ENCODE measurements around the gene YTHDF1. TPM values are rescaled to one million over a fixed set of nuclear protein-coding genes. Genes with fewer than 3 reads are reported as not detected.

Gene YTHDF1
- total RNA-seq, 1 experiment from 2014 or later: 36.0 TPM

DNA sequence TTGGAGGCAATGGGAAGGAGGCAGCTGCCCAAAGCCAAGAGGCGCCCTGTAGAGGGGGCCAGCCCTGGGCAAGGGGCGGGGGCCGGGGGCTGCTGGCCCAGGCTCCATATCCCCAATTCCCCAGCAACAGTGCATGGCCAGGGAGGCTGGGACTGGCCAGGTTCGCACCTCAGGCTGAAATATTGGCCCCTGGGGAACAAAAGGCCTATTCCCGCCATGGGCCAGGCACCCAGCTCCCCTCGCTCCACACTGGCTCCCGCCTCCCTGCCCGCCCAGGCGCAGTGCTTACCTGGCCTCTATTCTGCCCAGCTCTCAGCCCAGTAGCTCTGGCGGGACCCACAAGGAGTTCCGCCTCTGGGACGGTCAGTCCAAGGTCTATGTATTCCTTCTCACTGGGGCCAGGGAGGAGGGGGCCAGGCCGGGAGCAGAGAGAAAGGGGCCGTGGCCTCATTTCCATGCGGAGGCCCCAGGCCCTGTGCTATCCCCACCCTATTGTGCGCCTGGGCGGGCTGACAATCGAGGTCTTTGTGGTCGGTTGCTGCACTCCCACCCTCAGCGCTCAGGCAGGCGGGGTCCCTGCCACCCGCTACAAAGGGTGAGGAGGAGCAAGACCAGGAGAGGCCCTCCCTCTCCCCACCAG lies 42.3 kb downstream of the YTHDF1 start:
- H3K36me3 ChIP-seq (replicated peaks; ENCODE audit: control insufficient read depth, insufficient read depth, low read length): no peaks in the 10 kb centered on the region
- DNase-seq: peak; percentile 83
- no peak overlapping the region for H3K4me3 ChIP-seq (ENCODE audit: insufficient read depth, low read depth, low read length)
- H3K27me3 ChIP-seq (ENCODE audit: control insufficient read depth, insufficient read depth, low read length): peaks cover 55% of the 10 kb centered on the region

DNA sequence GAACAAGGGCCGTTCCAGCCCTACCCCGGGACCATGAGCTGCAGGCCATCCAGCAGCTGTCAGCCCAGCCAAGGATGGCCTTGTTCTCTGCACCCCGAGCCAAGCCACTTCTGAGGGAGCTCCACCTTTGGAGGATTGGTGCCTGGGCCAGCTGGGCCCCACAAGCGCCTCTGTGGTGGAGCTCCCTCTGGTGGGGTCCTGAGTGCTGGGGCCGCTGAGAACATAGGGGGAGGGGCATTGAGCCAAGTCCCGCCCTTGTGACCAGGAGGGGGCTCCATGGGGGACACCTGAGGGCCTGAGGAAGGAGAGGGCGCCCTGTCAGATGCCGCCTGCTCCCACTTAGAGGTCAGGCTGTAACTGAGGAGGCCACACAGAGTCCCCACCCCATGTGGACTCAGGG lies 43.2 kb downstream of the YTHDF1 start:
- H3K4me3 ChIP-seq (ENCODE audit: insufficient read depth, low read depth, low read length): no peak overlapping the region
- H3K36me3 ChIP-seq (replicated peaks; ENCODE audit: control insufficient read depth, insufficient read depth, low read length): no peaks in the 10 kb centered on the region
- peak; percentile 95 for DNase-seq
- H3K27me3 ChIP-seq (ENCODE audit: control insufficient read depth, insufficient read depth, low read length): peaks cover 49% of the 10 kb centered on the region

- no peak overlapping the region for H3K4me3 ChIP-seq (ENCODE audit: insufficient read depth, low read depth, low read length)
- no peak for DNase-seq
- no peaks in the 10 kb centered on the region for H3K36me3 ChIP-seq (replicated peaks; ENCODE audit: control insufficient read depth, insufficient read depth, low read length)
- peaks cover 42% of the 10 kb centered on the region for H3K27me3 ChIP-seq (ENCODE audit: control insufficient read depth, insufficient read depth, low read length)
Measured at GRCh38 chr20:63171991-63172390, 43.9 kb downstream of the YTHDF1 start.

- Histone ChIP-seq H3K27me3 (ENCODE audit: control insufficient read depth, insufficient read depth, low read length) (peaks cover 19% of the 10 kb centered on the region), H3K36me3 (replicated peaks; ENCODE audit: control insufficient read depth, insufficient read depth, low read length) (no peaks in the 10 kb centered on the region), H3K4me3 (ENCODE audit: insufficient read depth, low read depth, low read length) (no peak overlapping the region)
- DNase-seq: no peak
Measured at GRCh38 chr20:63169681-63170080, 46.2 kb downstream of the YTHDF1 start.

- no peaks in the 10 kb centered on the region for H3K36me3 ChIP-seq (replicated peaks; ENCODE audit: control insufficient read depth, insufficient read depth, low read length)
- no peak overlapping the region for H3K4me3 ChIP-seq (ENCODE audit: insufficient read depth, low read depth, low read length)
- DNase-seq: no peak
- peaks cover 10% of the 10 kb centered on the region for H3K27me3 ChIP-seq (ENCODE audit: control insufficient read depth, insufficient read depth, low read length)
Measured at GRCh38 chr20:63168861-63169260, 47.1 kb downstream of the YTHDF1 start.

- DNase-seq: peak; percentile 91
- Histone ChIP-seq H3K27me3 (ENCODE audit: control insufficient read depth, insufficient read depth, low read length) (peaks cover 5% of the 10 kb centered on the region), H3K36me3 (replicated peaks; ENCODE audit: control insufficient read depth, insufficient read depth, low read length) (no peaks in the 10 kb centered on the region), H3K4me3 (ENCODE audit: insufficient read depth, low read depth, low read length) (no peak overlapping the region)
Measured at GRCh38 chr20:63167918-63168520, 47.9 kb downstream of the YTHDF1 start.

DNA sequence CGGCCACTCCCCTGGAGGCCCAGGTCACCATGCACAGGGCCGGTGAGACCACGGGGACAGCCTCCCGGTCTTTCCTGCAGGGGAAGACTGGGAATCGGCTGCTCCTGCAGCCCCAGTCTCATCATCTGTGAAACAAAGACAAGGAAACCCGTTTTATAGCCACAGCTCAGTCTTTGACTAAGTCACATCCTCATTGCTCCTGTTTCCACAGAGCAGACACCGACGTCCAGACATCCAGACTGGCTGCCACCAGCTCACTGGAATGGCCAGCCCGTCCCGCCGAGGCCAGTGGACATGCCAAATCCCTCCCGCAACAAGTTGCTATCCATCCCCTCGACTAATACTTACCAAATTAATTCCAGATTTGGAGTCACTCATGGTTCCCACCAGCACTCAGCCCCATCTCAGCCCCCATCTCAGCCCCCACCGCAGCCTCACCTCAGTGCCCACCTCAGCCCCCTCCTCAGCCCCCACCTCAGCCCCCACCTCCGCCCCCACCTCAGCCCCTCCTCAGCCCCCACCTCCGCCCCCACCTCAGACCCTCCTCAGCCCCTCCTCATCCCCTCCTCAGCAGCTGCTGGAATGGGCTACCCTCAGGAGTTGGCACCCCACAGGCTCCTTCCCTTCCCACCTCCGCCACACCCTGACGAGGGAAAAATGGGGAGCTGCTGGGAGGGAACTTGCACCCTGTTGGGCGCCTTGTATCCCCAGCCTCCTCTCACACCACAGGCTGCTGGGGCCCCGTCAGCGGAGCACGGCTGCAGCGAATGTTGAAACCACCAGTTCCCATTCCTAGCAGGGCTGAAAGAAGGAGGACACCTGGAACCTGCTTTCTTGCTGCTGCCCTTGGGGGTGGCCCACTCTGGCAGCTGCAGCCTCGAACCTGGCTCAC lies 48.7 kb downstream of the YTHDF1 start:
- Histone ChIP-seq H3K4me3 (ENCODE audit: insufficient read depth, low read depth, low read length) (no peak overlapping the region), H3K27me3 (ENCODE audit: control insufficient read depth, insufficient read depth, low read length) (no peaks in the 10 kb centered on the region), H3K36me3 (replicated peaks; ENCODE audit: control insufficient read depth, insufficient read depth, low read length) (no peaks in the 10 kb centered on the region)
- peak; percentile 92 for DNase-seq

DNA sequence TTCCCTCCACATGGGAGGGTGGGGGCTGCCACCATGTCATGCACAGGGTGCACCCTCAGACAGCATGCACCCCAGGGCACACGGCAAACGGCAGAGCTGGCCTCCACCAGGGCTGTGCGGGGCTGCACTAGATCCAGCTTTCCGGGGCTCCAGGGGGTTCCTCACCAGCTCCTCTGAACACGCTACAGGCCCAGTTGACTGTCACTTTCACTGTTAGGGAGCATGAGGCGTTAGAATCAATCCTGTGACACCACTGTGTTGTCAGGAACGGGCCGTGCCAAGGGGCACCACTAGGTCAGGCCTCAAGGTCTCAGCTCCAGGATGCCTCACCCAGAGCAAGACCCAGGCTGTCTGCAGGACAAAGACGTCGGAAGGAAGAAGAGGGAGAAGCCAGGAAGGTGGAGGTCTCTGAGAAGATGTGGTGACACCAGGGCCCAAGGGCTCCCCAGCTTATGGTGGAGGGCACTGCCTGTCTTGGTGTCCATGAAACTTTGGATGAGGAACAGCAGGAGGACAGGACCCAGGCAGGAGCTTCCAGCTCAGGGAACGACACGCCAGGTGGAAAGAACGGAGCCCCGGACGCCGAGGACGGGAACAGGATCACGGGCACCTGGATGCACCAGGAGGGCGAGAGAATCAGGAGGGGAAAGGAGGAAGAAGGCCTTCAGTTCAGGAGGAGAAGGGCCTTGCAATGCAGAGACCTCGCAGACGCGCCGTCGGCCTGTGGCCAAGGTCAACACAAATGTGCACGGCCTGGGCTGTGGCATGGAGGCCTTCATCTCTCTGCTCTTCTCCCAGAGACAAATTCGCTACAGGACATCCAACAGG lies 49.5 kb downstream of the YTHDF1 start:
- Histone ChIP-seq H3K27me3 (ENCODE audit: control insufficient read depth, insufficient read depth, low read length) (no peaks in the 10 kb centered on the region), H3K4me3 (ENCODE audit: insufficient read depth, low read depth, low read length) (no peak overlapping the region)

DNA sequence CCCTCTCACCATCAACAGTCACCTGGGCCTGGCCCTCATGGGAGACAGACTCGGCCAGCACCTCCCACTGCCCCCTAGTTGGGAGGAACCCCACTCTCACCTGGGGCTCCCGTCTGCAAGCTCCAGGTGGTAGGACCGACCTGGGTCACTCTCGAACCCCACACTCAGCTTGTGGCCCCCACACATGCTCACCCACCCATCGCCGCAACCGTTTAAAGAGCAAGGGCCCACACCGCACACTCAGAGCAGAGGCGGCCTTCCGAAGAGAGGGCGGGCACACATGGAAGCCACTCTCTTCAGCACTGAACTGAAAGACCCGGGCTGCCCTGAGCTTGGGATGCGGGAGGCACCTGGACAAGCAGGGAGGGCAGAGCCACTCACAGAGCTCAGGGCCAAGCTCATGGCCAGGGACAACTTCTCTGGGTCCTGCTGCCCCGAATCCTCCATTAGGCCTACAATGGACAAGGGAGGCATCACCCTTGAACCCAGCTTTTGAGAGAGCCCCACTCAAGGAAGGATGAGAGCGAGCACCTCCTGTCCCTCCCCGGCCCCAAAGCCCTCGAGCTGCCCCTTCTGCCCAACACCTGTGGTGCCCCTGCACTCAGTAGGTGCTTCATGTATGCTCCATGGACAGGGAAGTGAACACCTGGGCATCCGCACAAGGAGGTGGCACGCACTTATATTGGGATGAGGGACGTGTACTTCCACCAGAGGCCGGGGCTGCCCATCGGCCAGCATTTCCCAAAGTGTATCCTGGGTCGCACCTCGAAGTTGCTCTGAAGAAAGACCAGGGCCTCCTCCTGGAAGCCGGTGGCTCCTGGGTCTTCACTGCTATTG lies 50.4 kb downstream of the YTHDF1 start:
- Histone ChIP-seq H3K4me3 (ENCODE audit: insufficient read depth, low read depth, low read length) (no peak overlapping the region), H3K27me3 (ENCODE audit: control insufficient read depth, insufficient read depth, low read length) (no peaks in the 10 kb centered on the region), H3K36me3 (replicated peaks; ENCODE audit: control insufficient read depth, insufficient read depth, low read length) (no peaks in the 10 kb centered on the region)
- peak; percentile 46 for DNase-seq

More for the DNA sequence above, 49.5 kb downstream of the YTHDF1 start:
- no peaks in the 10 kb centered on the region for H3K36me3 ChIP-seq (replicated peaks; ENCODE audit: control insufficient read depth, insufficient read depth, low read length)
- peak; percentile 51 for DNase-seq

DNA sequence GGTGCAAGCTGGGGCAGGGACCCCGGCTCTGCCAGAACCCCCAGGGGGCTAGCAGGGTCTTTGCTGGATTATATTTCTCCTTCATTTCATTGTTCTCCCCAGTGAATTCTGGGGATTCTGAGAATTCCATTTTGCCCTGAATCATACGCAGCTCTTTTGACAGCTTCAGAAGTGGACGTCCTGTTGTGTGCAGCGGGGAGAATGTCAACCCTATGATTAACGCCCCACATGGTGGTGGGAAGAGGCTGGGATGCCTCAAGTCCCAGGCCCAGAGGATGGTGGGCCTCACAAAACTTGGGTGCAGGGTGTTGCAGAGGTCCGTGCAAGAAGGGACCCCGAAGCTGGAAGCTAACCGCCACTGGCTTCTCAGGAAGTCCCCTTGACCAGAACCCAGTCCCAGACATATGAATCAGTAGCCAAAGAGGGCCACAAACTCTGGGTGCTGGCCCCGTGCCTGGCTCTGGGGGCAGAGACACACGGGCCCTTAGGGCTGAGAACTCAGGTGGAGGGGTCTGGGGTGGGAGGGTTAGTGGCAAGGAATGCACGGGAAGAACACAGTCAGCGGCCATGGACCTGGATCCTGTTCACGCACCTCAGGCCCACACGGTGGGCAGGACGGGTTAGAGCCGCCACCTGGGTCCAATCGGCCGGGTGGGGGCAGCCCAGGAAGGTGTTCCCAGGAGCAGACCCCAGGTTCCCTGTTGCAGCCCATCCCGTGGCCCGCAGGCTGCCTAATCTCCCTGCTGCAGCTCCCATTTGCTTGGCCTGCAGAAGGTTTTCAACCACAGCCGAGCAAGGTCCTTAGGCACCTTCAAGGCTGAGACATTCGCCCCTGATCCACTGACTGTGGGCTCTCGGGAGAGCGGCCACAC lies 51.2 kb downstream of the YTHDF1 start:
- H3K36me3 ChIP-seq (replicated peaks; ENCODE audit: control insufficient read depth, insufficient read depth, low read length): no peaks in the 10 kb centered on the region
- H3K4me3 ChIP-seq (ENCODE audit: insufficient read depth, low read depth, low read length): no peak overlapping the region
- no peaks in the 10 kb centered on the region for H3K27me3 ChIP-seq (ENCODE audit: control insufficient read depth, insufficient read depth, low read length)
- no peak for DNase-seq

GRCh38 chr20:63163596-63164483 lies 52.1 kb downstream of the YTHDF1 start:
- Histone ChIP-seq H3K27me3 (ENCODE audit: control insufficient read depth, insufficient read depth, low read length) (no peaks in the 10 kb centered on the region), H3K4me3 (ENCODE audit: insufficient read depth, low read depth, low read length) (no peak overlapping the region), H3K36me3 (replicated peaks; ENCODE audit: control insufficient read depth, insufficient read depth, low read length) (no peaks in the 10 kb centered on the region)
- DNase-seq: peak; percentile 86

GRCh38 chr20:63163171-63163570 lies 52.8 kb downstream of the YTHDF1 start:
- Histone ChIP-seq H3K27me3 (ENCODE audit: control insufficient read depth, insufficient read depth, low read length) (no peaks in the 10 kb centered on the region), H3K36me3 (replicated peaks; ENCODE audit: control insufficient read depth, insufficient read depth, low read length) (no peaks in the 10 kb centered on the region), H3K4me3 (ENCODE audit: insufficient read depth, low read depth, low read length) (no peak overlapping the region)
- DNase-seq: no peak
